Colonic mucosa (tissue), 4 donors: ENCODE measurements around the gene NTN4. TPM values are rescaled to one million over a fixed set of nuclear protein-coding genes. Genes with fewer than 3 reads are reported as not detected.
A peak's percentile ranks its signal among the peaks of the same experiment; 100 is the strongest.

ENCODE experiments used
- DNase-seq: peaks from one replicate; pipeline ENCODE4 v3.0.0-alpha.2; 2020
- H3K27ac ChIP-seq: fragments of 200-600 bp; one replicate; pipeline ENCODE4 v1.8.0; 2021
- H3K27me3 ChIP-seq: fragments of 200-600 bp; one replicate; pipeline ENCODE4 v1.8.0; 2021
- H3K36me3 ChIP-seq: fragments of 200-600 bp; one replicate; pipeline ENCODE4 v1.8.0; 2021
- H3K4me1 ChIP-seq: fragments of 200-600 bp; one replicate; pipeline ENCODE4 v1.8.0; 2021; ENCODE audit warnings: mild to moderate bottlenecking
- H3K4me3 ChIP-seq: fragments of 200-600 bp; one replicate; pipeline ENCODE4 v1.8.0; 2021
- H3K9ac ChIP-seq, 2 donors: one replicate each; pipeline ENCODE4 v1.7.0; 2013; ENCODE audit warnings: control low read depth in 2 of 2, low read depth in 2 of 2, low read length in 2 of 2
- H3K9me3 ChIP-seq: fragments of 200-600 bp; one replicate; pipeline ENCODE4 v1.8.0; 2021
- CTCF ChIP-seq: fragments of 200-600 bp; IDR thresholded peaks from one replicate; pipeline ENCODE4 v1.8.0; 2022; ENCODE audit warnings: antibody characterized with exemption, mild to moderate bottlenecking
- intact Hi-C: fragments of 100-400 bp; cut with DNase I; formaldehyde crosslinking; loops from one replicate; pipeline ENCODE4 v1.14.1; 2022
- total RNA-seq, 2 donors: library from RNA; stranded (reverse); fragmentation: NEBNext Ultra II Directional in 1 of 2; extraction: Animal tissue kit (Norgen Biotek cat#: 25700) in 1 of 2; gene quantifications; one replicate each; pipeline ENCODE4 v1.2.1, GENCODE V29; 2021
- donor health status: healthy.
- donor health status: DM: no; HTN: no; CAD: no.
- donor health status: DM: no; HTN: no; CAD: no.

The NTN4 gene
- total RNA-seq, 2 donors from 2014 or later, result 12.4 to 16.8 TPM

- Histone ChIP-seq H3K4me3 (no peak overlapping the region), H3K27ac (no peak overlapping the region), H3K27me3 (no peaks in the 10 kb centered on the region), H3K9me3 (no peaks in the 10 kb centered on the region), H3K9ac (no peak overlapping the region), H3K4me1 (no peaks in the 10 kb centered on the region), H3K36me3 (no peaks in the 10 kb centered on the region)
- TF ChIP-seq CTCF, result no peak
- no peak for DNase-seq
- intact Hi-C loops, result no loop called here
These were observed 149.1 kb downstream of the NTN4 start for GRCh38 chr12:95641299-95641952.

GRCh38 chr12:95640516-95640915 is 150.0 kb downstream of the NTN4 start:
- Histone ChIP-seq H3K9me3 (no peaks in the 10 kb centered on the region), H3K36me3 (no peaks in the 10 kb centered on the region), H3K27ac (no peak overlapping the region), H3K4me1 (peaks cover under 1% of the 10 kb centered on the region), H3K4me3 (no peak overlapping the region), H3K9ac (no peak overlapping the region), H3K27me3 (no peaks in the 10 kb centered on the region)
- intact Hi-C loops, result no loop called here
- TF ChIP-seq CTCF, result no peak
- DNase-seq, result no peak

- Histone ChIP-seq H3K4me3 (no peak overlapping the region), H3K27ac (no peak overlapping the region), H3K9ac (no peak overlapping the region), H3K27me3 (no peaks in the 10 kb centered on the region), H3K9me3 (no peaks in the 10 kb centered on the region), H3K4me1 (peaks cover 14% of the 10 kb centered on the region), H3K36me3 (no peaks in the 10 kb centered on the region)
- no peak for TF ChIP-seq CTCF
- DNase-seq, result no peak
- intact Hi-C loops, result no loop called here
These were observed 153.0 kb downstream of the NTN4 start for GRCh38 chr12:95637471-95638155.

GRCh38 chr12:95637010-95637409 is 153.6 kb downstream of the NTN4 start:
- Histone ChIP-seq H3K36me3 (no peaks in the 10 kb centered on the region), H3K4me1 (peaks cover 14% of the 10 kb centered on the region), H3K27ac (no peak overlapping the region), H3K9me3 (no peaks in the 10 kb centered on the region), H3K27me3 (no peaks in the 10 kb centered on the region), H3K4me3 (no peak overlapping the region), H3K9ac (no peak overlapping the region)
- intact Hi-C loops, result no loop called here
- no peak for TF ChIP-seq CTCF
- no peak for DNase-seq

- H3K27ac ChIP-seq, result peak overlapping the region; percentile 81
These were observed 155.6 kb downstream of the NTN4 start for GRCh38 chr12:95634622-95635621.

More at GRCh38 chr12:95634622-95635621, 155.6 kb downstream of the NTN4 start:
- DNase-seq, result peak; percentile 84
- H3K36me3 ChIP-seq, result no peaks in the 10 kb centered on the region
- peaks cover 14% of the 10 kb centered on the region for H3K4me1 ChIP-seq
- no peak overlapping the region for H3K4me3 ChIP-seq
- peak overlapping the region in 1 of 2 donors; percentile 15 for H3K9ac ChIP-seq
- H3K9me3 ChIP-seq, result no peaks in the 10 kb centered on the region
- intact Hi-C loops, result no loop called here
- no peak for TF ChIP-seq CTCF
- H3K27me3 ChIP-seq, result no peaks in the 10 kb centered on the region
